ENCODE measurements around the gene ASTN2.

The ASTN2 gene

DNA sequence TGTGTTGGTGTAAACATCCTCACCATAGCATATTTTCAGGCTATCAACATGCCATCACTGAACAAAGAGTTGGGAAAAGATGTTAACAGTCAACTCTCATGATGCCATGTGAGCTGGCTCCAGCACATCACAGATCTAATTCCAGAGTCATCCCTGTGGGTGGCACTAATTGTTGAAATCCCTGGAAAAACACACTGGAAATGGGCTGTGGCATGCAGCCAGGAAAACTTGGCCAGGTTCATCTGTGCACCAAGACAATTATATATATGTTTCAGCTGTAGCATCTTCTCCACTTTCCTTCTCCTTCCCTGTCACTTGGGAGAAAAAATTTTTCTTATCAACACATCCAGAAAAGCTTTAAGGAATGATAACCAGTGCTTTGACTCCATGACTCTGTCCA, 414.0 kb downstream of the ASTN2 start:
- H3K4me3 ChIP-seq (ENCODE audit: low read length) = no peak overlapping the region
- no peak for DNase-seq (ENCODE audit: low read depth)
- no peak for TF ChIP-seq CTCF (conservative IDR thresholded peaks at IDR 0.05; ENCODE audit: low read length)

GRCh38 chr9:117000196-117000723, 414.6 kb downstream of the ASTN2 start:
- no peak overlapping the region for H3K4me3 ChIP-seq (ENCODE audit: low read length)
- TF ChIP-seq CTCF (conservative IDR thresholded peaks at IDR 0.05; ENCODE audit: low read length) = no peak
- DNase-seq (ENCODE audit: low read depth) = no peak

- no peak overlapping the region for H3K4me3 ChIP-seq (ENCODE audit: low read length)
- no peak for TF ChIP-seq CTCF (conservative IDR thresholded peaks at IDR 0.05; ENCODE audit: low read length)
- peak; percentile 4 for DNase-seq (ENCODE audit: low read depth)
These were observed 416.6 kb downstream of the ASTN2 start for GRCh38 chr9:116998305-116998704.

GRCh38 chr9:116992865-116993264, 422.0 kb downstream of the ASTN2 start:
- no peak for TF ChIP-seq CTCF (conservative IDR thresholded peaks at IDR 0.05; ENCODE audit: low read length)
- DNase-seq (ENCODE audit: low read depth) = no peak
- H3K4me3 ChIP-seq (ENCODE audit: low read length) = no peak overlapping the region

- no peak for TF ChIP-seq CTCF (conservative IDR thresholded peaks at IDR 0.05; ENCODE audit: low read length)
- H3K4me3 ChIP-seq (ENCODE audit: low read length) = no peak overlapping the region
- no peak for DNase-seq (ENCODE audit: low read depth)
These were observed 423.8 kb downstream of the ASTN2 start for GRCh38 chr9:116991051-116991450.

DNA sequence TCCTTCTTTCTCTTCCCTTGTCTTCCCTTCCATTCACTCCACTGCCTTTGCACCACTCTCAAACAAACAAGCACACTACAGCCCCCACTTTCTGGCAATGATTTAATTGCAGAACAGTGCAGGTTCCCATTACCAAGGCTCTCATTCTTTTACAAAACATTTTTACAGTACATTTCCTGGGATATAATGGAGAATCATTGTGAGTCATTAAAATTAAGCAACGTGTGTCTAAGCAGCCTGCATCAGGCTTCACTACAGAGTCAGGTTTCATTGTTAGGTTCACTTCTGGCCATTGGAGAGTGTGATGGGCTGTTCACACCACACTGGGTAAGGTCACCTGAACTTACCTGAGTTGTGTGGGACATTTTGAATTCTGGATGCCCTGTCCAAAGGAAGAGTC, 424.3 kb downstream of the ASTN2 start:
- no peak for TF ChIP-seq CTCF (conservative IDR thresholded peaks at IDR 0.05; ENCODE audit: low read length)
- DNase-seq (ENCODE audit: low read depth) = no peak
- H3K4me3 ChIP-seq (ENCODE audit: low read length) = no peak overlapping the region

GRCh38 chr9:116987721-116988485, 427.0 kb downstream of the ASTN2 start:
- TF ChIP-seq CTCF (conservative IDR thresholded peaks at IDR 0.05; ENCODE audit: low read length) = no peak
- DNase-seq (ENCODE audit: low read depth) = no peak
- no peak overlapping the region for H3K4me3 ChIP-seq (ENCODE audit: low read length)

All from AG10803 (cell line).